HG03460 (cell line): Measurements from ENCODE around the gene PMPCB.
"Not testable (repeated sequence)": the region's sequence is repeated elsewhere in the genome, so short reads cannot be mapped to it uniquely, and the experiment has no call there.

ENCODE experiments used
- ATAC-seq: cut with Tn5 transposase; IDR thresholded peaks from one replicate; pipeline ENCODE4 v1.9.1; 2021; ENCODE audit not compliant: unreplicated experiment

PMPCB gene, protein sequence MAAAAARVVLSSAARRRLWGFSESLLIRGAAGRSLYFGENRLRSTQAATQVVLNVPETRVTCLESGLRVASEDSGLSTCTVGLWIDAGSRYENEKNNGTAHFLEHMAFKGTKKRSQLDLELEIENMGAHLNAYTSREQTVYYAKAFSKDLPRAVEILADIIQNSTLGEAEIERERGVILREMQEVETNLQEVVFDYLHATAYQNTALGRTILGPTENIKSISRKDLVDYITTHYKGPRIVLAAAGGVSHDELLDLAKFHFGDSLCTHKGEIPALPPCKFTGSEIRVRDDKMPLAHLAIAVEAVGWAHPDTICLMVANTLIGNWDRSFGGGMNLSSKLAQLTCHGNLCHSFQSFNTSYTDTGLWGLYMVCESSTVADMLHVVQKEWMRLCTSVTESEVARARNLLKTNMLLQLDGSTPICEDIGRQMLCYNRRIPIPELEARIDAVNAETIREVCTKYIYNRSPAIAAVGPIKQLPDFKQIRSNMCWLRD

DNA sequence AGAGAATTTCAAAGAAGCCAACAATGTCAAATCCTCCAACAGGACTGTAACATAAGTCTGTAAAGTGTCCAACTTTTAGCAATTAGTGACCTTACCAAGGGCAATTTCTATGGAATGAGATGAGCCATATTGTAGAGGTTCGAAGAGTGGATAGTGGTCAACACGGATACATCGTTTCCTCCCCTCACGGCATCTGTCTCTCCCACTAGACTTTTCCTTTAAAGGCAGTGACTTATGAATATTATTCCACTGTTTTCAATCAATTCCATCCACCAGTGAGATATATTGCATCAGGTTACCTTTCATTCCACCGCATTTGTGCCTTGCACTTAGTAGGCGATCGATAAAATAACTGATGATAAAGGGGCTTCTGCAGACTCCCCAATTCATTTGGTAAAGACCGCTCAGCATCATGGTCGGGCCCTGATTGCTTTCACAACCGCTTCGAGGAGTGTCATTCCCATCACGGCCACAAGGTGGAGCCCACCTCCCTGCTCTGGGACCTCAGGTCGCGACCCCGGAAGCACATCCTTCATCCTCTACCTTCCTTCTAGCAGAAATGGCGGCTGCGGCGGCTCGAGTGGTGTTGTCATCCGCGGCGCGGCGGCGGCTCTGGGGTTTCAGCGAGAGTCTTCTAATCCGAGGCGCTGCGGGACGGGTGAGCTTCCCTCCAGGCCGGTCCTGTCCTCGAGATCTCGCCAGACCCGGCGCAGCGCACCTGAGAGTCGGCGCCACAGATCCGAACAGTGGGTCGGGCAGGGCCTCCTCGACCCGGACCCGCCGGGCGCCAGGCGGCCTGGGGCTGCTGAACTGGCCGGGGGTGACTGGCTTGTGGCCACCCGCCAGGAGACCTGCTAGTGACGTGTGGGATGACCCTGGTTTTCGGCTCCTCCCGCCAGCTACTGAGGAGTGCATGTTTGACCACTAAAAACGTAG lies at the start of gene PMPCB:
PMPCB (plus strand) TSS at position 535 of the 936 bp plus-strand sequence; CDS start at position 560, 25 bp downstream.
- peak; percentile 91 for ATAC-seq

DNA sequence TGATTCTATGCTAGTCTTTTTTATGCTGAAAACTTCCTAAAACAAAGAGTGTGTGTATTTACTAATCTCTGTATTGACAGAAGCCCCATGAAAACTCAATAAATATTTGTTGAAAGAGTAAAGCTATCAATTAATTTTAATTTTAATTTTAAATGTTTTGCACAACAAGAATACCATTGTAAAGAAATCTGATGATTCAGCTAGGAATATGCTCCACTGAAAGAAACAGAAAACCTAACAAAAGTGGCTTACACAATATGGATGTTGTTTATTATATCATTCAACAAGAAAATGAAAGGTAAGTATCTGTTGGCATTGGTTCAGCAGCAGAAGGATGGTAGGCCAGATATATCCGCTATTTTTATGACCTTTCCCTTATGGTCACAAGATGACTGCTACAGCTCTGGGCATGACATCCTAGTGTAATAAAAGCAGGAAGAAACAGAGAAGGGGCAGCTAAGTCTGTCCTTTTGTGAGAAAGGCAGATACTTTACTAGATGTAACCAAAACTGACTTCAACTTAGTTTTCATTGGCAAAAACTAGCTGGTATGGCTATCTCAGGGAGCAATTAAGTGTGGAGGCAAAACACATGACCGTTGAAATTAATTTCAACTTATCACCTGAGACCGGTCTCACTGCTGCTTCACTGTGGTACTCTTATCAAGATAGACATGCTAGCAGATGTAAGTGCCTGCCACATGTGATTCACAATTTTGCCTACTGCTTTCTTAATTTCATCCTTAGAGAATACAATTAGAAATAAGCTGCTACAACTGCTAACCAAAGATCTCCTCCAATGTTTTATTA lies 43.3 kb upstream of the PMPCB start:
- ATAC-seq = not testable (repeated sequence)

DNA sequence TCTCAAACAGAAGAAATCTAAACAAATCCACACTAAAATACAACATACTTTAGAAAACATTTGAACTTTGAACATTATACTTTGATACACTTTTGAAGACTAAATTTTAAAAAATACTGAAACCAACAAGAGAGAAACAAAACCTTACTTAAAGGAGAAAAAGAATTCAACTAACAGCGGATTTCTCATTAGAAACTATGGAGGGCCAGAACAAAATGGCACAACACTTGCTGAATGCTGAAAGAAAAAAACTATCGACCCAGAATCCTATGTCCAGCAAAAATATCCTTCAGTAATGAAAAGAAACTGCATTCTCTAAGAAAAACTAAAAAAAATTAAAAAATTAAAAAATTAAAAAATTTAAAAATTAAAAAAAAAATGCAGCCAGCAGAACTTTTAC lies 33.2 kb upstream of the PMPCB start:
- ATAC-seq = not testable (repeated sequence)

DNA sequence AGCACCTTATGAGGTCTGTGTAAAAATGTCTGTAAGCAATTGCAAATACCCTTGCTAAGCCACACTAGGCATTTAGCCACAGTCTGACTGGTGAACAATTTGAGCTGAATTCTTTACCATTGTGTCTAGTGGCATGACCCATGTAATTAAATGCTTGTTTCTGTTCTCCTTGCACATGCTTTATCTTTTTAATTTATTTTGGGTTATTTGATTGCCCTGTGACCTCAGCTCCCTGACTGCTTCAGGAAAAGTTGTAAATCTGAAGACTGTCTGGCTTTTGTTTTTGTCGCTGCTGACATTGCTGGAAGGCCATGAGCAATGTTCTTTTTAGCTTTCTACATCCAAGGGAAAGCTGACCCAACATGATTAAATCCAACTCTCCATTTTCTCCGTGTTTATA lies 31.0 kb upstream of the PMPCB start:
- ATAC-seq = not testable (repeated sequence)

DNA sequence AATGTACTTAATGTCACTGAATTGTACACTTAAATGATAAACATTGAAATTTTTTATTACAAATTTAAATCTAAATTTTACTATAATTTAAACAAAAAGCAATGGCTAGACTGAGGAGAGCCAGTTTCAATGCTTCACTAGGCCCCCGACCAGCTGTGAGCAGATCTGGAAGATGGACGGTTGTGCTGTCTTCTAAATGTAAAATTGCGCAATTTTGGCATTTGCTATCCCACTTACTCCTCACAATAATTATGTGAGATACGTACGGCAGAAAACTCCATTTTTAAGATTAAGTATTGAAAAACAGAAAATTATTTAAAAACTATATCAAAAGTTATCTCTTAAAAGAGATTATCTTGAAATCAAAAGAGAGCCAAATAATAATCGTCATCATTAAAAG lies 23.9 kb upstream of the PMPCB start:
- not testable (repeated sequence) for ATAC-seq

DNA sequence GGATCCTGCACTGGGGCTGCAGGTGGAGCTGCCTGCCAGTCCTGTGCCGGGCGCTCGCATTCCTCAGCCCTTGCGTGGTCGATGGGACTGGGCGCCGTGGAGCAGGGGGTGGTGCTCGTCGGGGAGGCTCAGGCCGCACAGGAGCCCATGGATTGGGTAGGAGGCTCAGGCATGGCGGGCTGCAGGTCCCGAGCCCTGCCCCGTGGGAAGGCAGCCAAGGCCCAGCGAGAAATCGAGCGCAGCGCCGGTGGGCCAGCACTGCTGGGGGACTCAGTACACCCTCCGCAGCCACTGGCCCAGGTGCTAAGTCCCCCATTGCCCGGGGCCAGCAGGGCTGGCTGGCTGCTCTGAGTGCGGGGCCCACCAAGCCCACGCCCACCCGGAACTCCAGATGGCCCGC lies 22.4 kb upstream of the PMPCB start:
- not testable (repeated sequence) for ATAC-seq

DNA sequence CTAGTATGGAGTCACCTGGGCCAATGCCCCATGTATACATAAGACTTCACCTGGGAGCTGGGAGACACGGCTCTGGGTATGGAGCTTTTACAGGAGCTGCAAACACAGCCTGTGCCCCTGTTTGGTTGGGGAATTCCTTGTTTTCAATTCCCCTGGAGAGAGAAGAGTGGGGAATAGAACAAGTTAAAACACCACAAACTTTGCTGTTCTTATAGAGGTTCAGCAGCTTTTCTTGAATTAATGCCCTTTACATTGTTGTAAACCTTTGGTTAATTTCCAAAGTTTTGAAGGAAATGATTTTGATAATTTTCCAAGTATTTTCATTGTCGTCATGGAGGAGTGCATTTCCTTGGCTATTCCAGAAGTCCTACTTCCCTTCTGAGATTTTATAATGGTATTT lies 19.0 kb upstream of the PMPCB start:
- not testable (repeated sequence) for ATAC-seq

DNA sequence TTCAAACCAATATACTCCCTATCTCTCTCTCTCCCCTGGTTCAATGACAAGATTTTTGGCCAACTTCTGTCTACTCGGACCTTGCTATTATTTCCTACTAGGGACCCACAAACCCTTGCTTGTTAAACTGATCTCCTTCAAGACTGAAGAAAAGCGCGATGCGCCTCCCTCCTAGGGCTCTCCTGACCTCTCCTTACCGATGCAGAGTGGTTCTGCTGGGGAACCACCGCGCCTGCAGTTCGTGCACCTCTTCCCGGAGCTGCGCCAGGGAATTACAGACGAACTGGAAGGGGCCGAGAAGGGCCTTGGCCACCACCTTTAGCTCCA lies 17.6 kb upstream of the PMPCB start:
- ATAC-seq = peak; percentile 40

DNA sequence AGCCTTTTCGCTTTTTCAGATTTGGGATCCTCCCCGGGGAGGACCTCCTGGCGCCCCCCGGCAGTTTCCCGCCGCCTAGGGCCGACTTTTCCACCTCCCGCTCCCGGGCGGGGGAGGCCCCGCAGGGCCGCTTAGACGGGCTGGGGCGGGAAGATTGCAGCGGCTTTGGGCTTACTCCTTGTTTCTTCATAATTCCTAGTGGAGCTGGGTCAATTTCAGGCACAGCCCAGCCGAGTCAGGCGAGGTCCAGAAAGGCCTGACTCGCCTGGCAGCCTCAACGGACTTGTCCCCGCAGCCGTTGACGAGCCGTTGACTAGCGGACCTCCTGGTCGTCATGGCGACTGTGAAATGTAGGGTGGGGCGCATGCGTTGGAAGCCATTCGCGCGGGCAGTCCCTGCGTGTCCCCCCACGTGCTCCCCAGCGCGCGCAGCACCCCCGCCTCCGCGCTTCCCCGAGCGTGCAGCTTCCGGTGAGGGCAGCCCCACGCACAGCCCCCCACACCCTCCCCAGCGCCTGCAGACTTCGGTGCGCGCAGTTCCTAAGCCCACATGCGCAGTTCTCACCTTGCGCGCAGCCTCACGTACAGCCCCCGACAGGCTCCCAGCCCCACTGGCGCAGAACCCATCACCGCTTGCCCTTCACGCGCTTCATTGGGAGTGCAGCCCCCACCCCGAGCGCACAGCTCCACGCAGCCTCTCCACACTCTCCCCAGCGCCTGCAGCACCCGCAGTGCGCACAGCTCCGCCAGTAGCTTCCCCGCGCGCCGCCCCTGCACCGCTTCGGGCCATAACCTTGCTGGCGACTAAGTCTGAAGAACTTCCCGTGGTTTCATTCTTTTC lies 17.1 kb upstream of the PMPCB start:
- peak; percentile 89 for ATAC-seq

DNA sequence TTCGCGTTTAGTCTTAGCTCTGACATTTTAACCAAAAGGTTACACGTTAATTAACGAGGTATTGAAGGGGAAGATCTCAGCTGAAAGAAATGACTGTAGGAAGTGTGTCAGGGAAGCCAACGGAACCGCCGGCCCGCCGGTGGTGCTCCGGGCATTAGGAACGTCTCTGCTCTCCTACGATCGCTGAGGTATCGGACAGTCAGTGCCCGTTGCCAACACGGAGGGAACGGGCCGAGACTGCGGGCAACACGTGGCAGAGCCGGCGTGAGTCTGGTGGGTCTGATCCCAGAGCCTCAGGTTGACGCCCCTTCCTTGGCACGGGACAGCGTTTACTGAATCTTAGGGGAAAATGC lies 16.5 kb upstream of the PMPCB start:
- ATAC-seq = peak; percentile 17

DNA sequence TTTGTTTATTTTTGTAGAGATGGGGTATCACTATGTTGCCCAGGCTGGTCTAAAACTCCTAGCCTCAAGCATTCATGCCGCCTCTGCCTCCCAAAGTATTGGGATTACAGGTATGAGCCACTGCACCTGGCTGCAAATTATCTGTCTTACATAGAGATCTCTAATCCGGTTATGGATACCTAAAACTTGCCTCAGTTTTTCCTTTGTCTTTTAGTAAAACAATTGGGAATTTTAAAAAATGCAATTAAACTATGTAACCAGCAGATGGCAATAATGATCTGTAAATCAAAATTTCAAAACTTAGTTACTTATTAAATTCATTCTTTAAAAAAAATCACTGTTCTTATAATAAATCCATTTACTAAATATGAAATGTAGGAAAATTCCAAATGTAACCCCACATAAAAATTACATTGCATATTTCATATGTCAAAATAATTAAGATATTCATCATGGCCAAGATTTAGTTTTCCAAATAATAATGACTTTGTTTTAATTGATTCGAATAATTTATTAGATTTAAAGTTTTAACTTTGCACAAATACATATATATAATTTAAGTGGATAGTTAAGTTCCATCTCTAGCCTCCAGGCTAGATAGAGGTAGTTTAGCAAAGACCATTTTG lies 14.3 kb upstream of the PMPCB start:
- ATAC-seq = not testable (repeated sequence)

DNA sequence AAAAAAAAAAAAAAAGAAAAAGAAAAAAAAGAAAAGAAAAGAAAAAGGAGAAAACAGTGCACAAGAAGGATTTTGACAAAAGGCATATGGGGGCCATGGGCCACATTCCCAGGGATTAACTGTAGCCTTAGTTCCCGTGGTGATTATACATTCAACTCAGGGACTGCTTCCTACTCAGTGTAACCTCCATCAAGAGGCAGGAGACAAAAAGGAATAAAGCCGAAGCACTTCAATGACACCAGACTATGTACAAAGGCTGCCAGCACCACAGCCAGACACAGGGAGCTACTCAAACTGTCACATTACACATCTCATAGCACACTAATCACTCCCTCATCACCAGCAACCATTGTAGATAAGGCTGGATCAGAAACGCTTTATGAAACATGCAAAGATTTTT lies 5.1 kb upstream of the PMPCB start:
- ATAC-seq = no peak

DNA sequence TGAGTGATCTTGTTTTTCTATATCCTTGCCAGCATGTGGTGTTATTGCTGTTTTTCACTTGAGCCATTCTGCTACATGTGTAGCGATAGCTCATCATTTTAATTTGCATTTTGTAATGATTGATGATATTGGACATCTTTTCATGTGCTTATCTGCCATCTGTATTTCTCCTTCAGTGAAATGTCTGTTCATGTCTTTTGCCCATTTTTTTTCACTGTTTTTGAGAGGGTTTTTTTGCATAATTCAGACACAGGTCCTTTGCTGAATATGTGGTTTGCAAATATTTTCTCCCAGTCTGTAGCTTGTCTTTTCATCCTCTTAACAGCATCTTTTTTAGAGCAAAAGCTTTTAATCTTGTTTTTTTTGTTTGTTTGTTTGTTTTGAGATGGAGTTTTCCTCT lies 3.7 kb upstream of the PMPCB start:
- no peak for ATAC-seq

DNA sequence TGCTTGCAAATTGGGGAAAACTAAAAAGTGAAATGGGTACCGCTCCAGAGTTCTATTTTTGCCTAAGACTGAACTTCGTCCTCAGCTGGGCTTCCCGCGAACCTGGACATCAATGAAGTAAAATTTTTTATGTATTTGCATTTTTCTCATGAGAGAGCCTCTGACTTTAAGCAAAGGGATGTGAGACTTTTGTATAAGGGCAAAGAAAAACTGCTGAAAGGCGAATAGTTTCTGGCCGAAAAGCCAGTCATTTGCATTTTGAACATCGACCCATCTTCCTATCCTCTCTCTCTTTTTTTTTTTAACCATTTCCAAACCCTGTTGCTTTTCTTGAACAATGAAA lies 573 bp downstream of the PMPCB start:
- no peak for ATAC-seq

DNA sequence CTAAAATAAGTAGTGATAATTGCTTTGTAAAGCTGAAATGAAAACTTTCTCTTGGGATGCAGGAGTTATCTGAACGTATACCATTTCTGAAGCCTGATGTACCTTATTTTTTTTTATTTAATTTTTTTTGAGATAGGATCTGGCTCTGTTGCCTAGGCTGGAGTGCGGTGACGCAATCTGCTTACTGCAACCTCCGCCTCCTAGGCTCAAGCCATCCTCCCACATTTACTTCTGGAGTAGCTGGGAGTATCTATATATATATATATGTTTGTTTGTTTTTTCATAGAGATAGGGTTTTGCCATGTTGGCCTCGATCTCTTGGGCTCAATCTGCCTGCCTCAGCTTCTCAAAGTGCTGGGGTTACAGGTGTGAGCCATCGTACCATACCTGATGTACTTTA lies 2.4 kb downstream of the PMPCB start:
- ATAC-seq = no peak

DNA sequence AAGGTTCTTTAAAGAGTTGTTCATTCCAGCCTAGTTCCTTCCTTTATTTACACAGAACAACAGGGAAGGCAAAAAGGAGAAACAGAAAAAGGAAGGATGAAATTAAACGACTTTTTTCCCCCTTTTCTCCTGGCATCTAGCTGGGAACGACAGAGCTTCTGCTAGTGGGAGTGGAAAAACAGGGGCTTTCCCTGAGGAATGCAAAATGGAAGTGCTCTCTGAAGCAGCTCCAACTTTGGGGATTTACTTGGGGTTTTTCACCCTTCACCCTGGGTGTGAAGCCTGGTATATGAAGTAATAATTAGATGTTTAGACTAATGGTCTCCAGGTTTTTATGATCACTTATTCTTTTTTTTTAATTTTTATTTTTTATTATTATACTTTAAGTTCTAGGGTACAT lies 4.2 kb downstream of the PMPCB start:
- no peak for ATAC-seq

DNA sequence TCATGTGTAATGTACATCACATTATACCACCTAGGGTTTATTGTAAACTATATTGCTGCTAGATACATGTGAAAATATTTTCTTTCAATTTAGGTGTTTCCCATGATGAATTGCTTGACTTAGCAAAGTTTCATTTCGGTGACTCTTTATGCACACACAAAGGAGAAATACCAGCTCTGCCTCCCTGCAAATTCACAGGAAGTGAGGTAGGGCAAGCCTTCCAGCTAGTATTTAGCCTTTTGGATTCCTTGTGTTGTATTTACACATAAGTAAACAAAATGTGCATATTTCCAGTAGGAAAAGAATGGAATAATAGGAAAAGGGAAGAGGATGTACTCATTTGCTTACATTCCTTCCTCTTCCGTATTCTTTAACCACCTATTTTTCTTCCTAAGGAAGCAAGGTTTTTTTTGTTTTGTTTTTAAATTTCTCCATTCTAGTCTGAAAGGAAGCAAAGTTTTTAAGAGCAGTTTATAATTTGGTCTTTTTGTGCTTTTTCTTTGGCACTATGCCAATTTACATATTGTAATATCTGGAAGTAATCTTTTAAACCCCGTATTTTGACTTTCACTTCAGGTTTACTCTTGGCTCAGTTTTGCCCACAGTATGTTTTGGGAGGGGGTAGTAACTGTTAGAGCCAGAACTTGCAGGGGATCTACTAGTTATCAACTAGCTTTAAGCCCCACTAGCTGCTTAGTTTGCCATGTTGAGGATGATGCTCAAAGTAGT lies 10.4 kb downstream of the PMPCB start:
- no peak for ATAC-seq

DNA sequence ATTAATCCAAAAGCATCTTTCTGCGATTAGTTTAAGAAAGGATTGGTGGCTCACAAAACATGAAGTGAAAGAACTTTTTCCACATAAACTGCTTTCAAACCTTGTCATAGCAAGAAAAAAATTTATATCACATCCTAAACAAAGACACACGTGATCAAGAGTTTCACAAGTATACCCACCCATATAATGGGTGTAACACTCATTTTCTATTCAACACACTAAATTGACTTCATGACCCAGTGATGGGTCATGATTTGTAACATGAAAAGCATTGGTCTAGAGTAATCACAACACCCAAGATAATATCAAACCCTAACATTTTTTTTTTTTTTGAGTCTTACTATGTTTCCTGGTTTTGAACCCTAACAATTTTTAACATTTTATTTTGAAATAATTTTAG lies 17.6 kb downstream of the PMPCB start:
- no peak for ATAC-seq

DNA sequence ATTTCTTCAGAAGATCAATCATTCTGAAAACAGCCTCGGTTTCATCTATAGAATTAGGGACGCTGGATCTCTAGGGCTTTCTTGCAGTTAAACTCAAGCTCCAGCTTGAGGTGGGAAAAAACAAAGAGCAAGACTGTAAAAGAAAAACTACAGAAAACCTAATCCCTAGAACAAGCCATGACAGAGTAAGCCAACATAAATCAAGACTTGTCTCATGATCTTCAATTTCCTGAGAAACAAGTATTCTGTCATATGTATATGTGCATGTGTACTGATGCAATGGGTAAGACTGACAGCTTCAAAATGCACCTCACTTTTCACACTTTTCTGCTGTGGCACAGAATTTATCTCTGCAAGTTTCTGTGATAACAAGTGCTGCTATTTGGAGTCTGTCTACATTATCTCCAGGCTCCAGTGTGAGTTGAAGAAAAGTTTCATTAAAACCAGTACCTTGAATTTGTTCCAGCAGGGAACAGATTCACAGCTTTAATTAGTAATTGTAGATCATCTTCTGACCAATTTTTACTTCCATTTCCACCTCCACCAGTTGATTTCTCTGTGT lies 19.2 kb downstream of the PMPCB start:
- no peak for ATAC-seq
